ENCODE measurements around the gene REXO4.

Gene REXO4

GRCh38 chr9:133386338-133386737, 31.5 kb downstream of the REXO4 start:
- Histone ChIP-seq H3K27ac (replicated peaks; ENCODE audit: low read length) (no peak overlapping the region), H4K91ac (ENCODE audit: low read depth, low read length, poor library complexity) (no peak overlapping the region), H3K79me1 (ENCODE audit: low read depth, low read length) (peaks cover 2% of the 10 kb centered on the region), H2AFZ (ENCODE audit: low read length) (no peak overlapping the region), H3K4ac (ENCODE audit: low read length) (no peak overlapping the region), H3K23ac (ENCODE audit: low read depth, low read length, poor library complexity) (peak overlapping the region; percentile 25), H3K4me2 (ENCODE audit: insufficient read depth, low read length, poor library complexity, severe bottlenecking) (no peak overlapping the region), H2AK5ac (ENCODE audit: low read depth, low read length) (peak overlapping the region; percentile 68), H3K14ac (ENCODE audit: low read length) (no peak overlapping the region), H3K27me3 (ENCODE audit: control insufficient read depth in 3 of 3, insufficient read depth in 3 of 3, low read depth in 1 of 3, low read length in 3 of 3) (peaks cover 0 to 3% (median 0%) of the 10 kb centered on the region in 3 experiments), H3K36me3 (replicated peaks in 1 of 2; ENCODE audit: control insufficient read depth in 2 of 2, insufficient read depth in 2 of 2, low read length in 2 of 2) (peaks cover 0 to 2% of the 10 kb centered on the region in 2 donors), H2BK120ac (ENCODE audit: low read depth, low read length) (no peak overlapping the region), H2BK15ac (ENCODE audit: low read length) (no peak overlapping the region), H4K8ac (ENCODE audit: low read depth, low read length) (no peak overlapping the region), H3K4me1 (ENCODE audit: control insufficient read depth in 2 of 2, insufficient read depth in 1 of 2, low read depth in 1 of 2, low read length in 2 of 2) (peaks cover 0 to 2% of the 10 kb centered on the region in 2 donors), H2BK12ac (ENCODE audit: low read length) (no peak overlapping the region), H3K9me3 (replicated peaks in 1 of 2; ENCODE audit: control insufficient read depth in 2 of 2, insufficient read depth in 1 of 2, low read depth in 1 of 2, low read length in 2 of 2) (peaks cover 4 to 13% of the 10 kb centered on the region in 2 donors), H3K9ac (ENCODE audit: low read depth, low read length, poor library complexity) (no peak overlapping the region), H3K4me3 (ENCODE audit: low read length in 2 of 2) (peak overlapping the region in 1 of 2 donors; percentile 25), H2BK5ac (ENCODE audit: low read length) (peak overlapping the region; percentile 66), H3K18ac (ENCODE audit: low read length) (peak overlapping the region; percentile 27)
- no peak for DNase-seq (ENCODE audit: low spot score)
- no CpG with 5 or more reads among the region's 13 CpGs for WGBS, 2 donors (ENCODE audit: extremely low coverage in 2 of 2, insufficient read length in 2 of 2, insufficient replicate concordance in 1 of 2)

- Histone ChIP-seq H2AFZ (ENCODE audit: low read length) (no peak overlapping the region), H3K18ac (ENCODE audit: low read length) (peak overlapping the region; percentile 48), H3K27ac (replicated peaks; ENCODE audit: low read length) (no peak overlapping the region), H3K4ac (ENCODE audit: low read length) (no peak overlapping the region), H4K8ac (ENCODE audit: low read depth, low read length) (no peak overlapping the region), H3K79me1 (ENCODE audit: low read depth, low read length) (peaks cover 2% of the 10 kb centered on the region), H2BK5ac (ENCODE audit: low read length) (no peak overlapping the region), H2BK12ac (ENCODE audit: low read length) (peak overlapping the region; percentile 6), H3K4me2 (ENCODE audit: insufficient read depth, low read length, poor library complexity, severe bottlenecking) (no peak overlapping the region), H3K4me3 (ENCODE audit: low read length in 2 of 2) (no peak overlapping the region), H3K4me1 (ENCODE audit: control insufficient read depth in 2 of 2, insufficient read depth in 1 of 2, low read depth in 1 of 2, low read length in 2 of 2) (peaks cover 0 to 2% of the 10 kb centered on the region in 2 donors), H3K23ac (ENCODE audit: low read depth, low read length, poor library complexity) (peak overlapping the region; percentile 73), H3K14ac (ENCODE audit: low read length) (peak overlapping the region; percentile 75), H2BK120ac (ENCODE audit: low read depth, low read length) (no peak overlapping the region), H2BK15ac (ENCODE audit: low read length) (peak overlapping the region; percentile 55), H3K9ac (ENCODE audit: low read depth, low read length, poor library complexity) (peak overlapping the region; percentile 12), H3K36me3 (replicated peaks in 1 of 2; ENCODE audit: control insufficient read depth in 2 of 2, insufficient read depth in 2 of 2, low read length in 2 of 2) (peaks cover 0 to 2% of the 10 kb centered on the region in 2 donors), H3K27me3 (ENCODE audit: control insufficient read depth in 3 of 3, insufficient read depth in 3 of 3, low read depth in 1 of 3, low read length in 3 of 3) (peaks cover 0 to 3% (median 0%) of the 10 kb centered on the region in 3 experiments), H4K91ac (ENCODE audit: low read depth, low read length, poor library complexity) (no peak overlapping the region), H3K9me3 (replicated peaks in 1 of 2; ENCODE audit: control insufficient read depth in 2 of 2, insufficient read depth in 1 of 2, low read depth in 1 of 2, low read length in 2 of 2) (peaks cover 0 to 9% of the 10 kb centered on the region in 2 donors), H2AK5ac (ENCODE audit: low read depth, low read length) (peak overlapping the region; percentile 83)
- WGBS, 2 donors (ENCODE audit: extremely low coverage in 2 of 2, insufficient read length in 2 of 2, insufficient replicate concordance in 1 of 2): no CpG with 5 or more reads among the region's 14 CpGs
- DNase-seq (ENCODE audit: low spot score): no peak
Measured at GRCh38 chr9:133385452-133385851, 32.4 kb downstream of the REXO4 start.

GRCh38 chr9:133384736-133385321, 33.0 kb downstream of the REXO4 start:
- peaks cover 2% of the 10 kb centered on the region for H3K79me1 ChIP-seq (ENCODE audit: low read depth, low read length)
- peak overlapping the region; percentile 83 for H2AK5ac ChIP-seq (ENCODE audit: low read depth, low read length)
- H3K27ac ChIP-seq (replicated peaks; ENCODE audit: low read length): no peak overlapping the region
- peaks cover 0 to 3% (median 0%) of the 10 kb centered on the region in 3 experiments for H3K27me3 ChIP-seq (ENCODE audit: control insufficient read depth in 3 of 3, insufficient read depth in 3 of 3, low read depth in 1 of 3, low read length in 3 of 3)
- peaks cover 0 to 7% of the 10 kb centered on the region in 2 donors for H3K9me3 ChIP-seq (replicated peaks in 1 of 2; ENCODE audit: control insufficient read depth in 2 of 2, insufficient read depth in 1 of 2, low read depth in 1 of 2, low read length in 2 of 2)
- peak overlapping the region; percentile 75 for H3K14ac ChIP-seq (ENCODE audit: low read length)
- no peak overlapping the region for H3K4me3 ChIP-seq (ENCODE audit: low read length in 2 of 2)
- no peak overlapping the region for H3K4ac ChIP-seq (ENCODE audit: low read length)
- H3K18ac ChIP-seq (ENCODE audit: low read length): peak overlapping the region; percentile 48
- H2BK15ac ChIP-seq (ENCODE audit: low read length): no peak overlapping the region
- no peak overlapping the region for H2BK5ac ChIP-seq (ENCODE audit: low read length)
- H3K4me1 ChIP-seq (ENCODE audit: control insufficient read depth in 2 of 2, insufficient read depth in 1 of 2, low read depth in 1 of 2, low read length in 2 of 2): peaks cover 0 to 2% of the 10 kb centered on the region in 2 donors
- H4K91ac ChIP-seq (ENCODE audit: low read depth, low read length, poor library complexity): no peak overlapping the region
- no peak overlapping the region for H2BK12ac ChIP-seq (ENCODE audit: low read length)
- DNase-seq (ENCODE audit: low spot score): no peak
- no CpG with 5 or more reads among the region's 17 CpGs for WGBS, 2 donors (ENCODE audit: extremely low coverage in 2 of 2, insufficient read length in 2 of 2, insufficient replicate concordance in 1 of 2)
- H3K4me2 ChIP-seq (ENCODE audit: insufficient read depth, low read length, poor library complexity, severe bottlenecking): no peak overlapping the region
- no peak overlapping the region for H4K8ac ChIP-seq (ENCODE audit: low read depth, low read length)
- no peak overlapping the region for H3K23ac ChIP-seq (ENCODE audit: low read depth, low read length, poor library complexity)
- no peak overlapping the region for H3K9ac ChIP-seq (ENCODE audit: low read depth, low read length, poor library complexity)
- H2BK120ac ChIP-seq (ENCODE audit: low read depth, low read length): no peak overlapping the region
- H3K36me3 ChIP-seq (replicated peaks in 1 of 2; ENCODE audit: control insufficient read depth in 2 of 2, insufficient read depth in 2 of 2, low read length in 2 of 2): peaks cover 0 to 2% of the 10 kb centered on the region in 2 donors
- H2AFZ ChIP-seq (ENCODE audit: low read length): no peak overlapping the region

GRCh38 chr9:133383438-133383837, 34.4 kb downstream of the REXO4 start:
- H3K4ac ChIP-seq (ENCODE audit: low read length): no peak overlapping the region
- H3K9ac ChIP-seq (ENCODE audit: low read depth, low read length, poor library complexity): peak overlapping the region; percentile 30
- H3K18ac ChIP-seq (ENCODE audit: low read length): no peak overlapping the region
- peaks cover 0 to 2% of the 10 kb centered on the region in 2 donors for H3K36me3 ChIP-seq (replicated peaks in 1 of 2; ENCODE audit: control insufficient read depth in 2 of 2, insufficient read depth in 2 of 2, low read length in 2 of 2)
- no peak overlapping the region for H2AFZ ChIP-seq (ENCODE audit: low read length)
- H2BK12ac ChIP-seq (ENCODE audit: low read length): no peak overlapping the region
- H4K91ac ChIP-seq (ENCODE audit: low read depth, low read length, poor library complexity): peak overlapping the region; percentile 8
- H2BK5ac ChIP-seq (ENCODE audit: low read length): no peak overlapping the region
- peaks cover 0 to 3% (median 0%) of the 10 kb centered on the region in 3 experiments for H3K27me3 ChIP-seq (ENCODE audit: control insufficient read depth in 3 of 3, insufficient read depth in 3 of 3, low read depth in 1 of 3, low read length in 3 of 3)
- H2AK5ac ChIP-seq (ENCODE audit: low read depth, low read length): no peak overlapping the region
- no CpG with 5 or more reads among the region's 3 CpGs for WGBS, 2 donors (ENCODE audit: extremely low coverage in 2 of 2, insufficient read length in 2 of 2, insufficient replicate concordance in 1 of 2)
- H3K4me2 ChIP-seq (ENCODE audit: insufficient read depth, low read length, poor library complexity, severe bottlenecking): no peak overlapping the region
- DNase-seq (ENCODE audit: low spot score): no peak
- peak overlapping the region in 1 of 2 donors; percentile 32 for H3K4me3 ChIP-seq (ENCODE audit: low read length in 2 of 2)
- H3K79me1 ChIP-seq (ENCODE audit: low read depth, low read length): peaks cover 2% of the 10 kb centered on the region
- H3K9me3 ChIP-seq (replicated peaks in 1 of 2; ENCODE audit: control insufficient read depth in 2 of 2, insufficient read depth in 1 of 2, low read depth in 1 of 2, low read length in 2 of 2): peaks cover 1 to 7% of the 10 kb centered on the region in 2 donors
- no peak overlapping the region for H3K27ac ChIP-seq (replicated peaks; ENCODE audit: low read length)
- H2BK15ac ChIP-seq (ENCODE audit: low read length): no peak overlapping the region
- H3K14ac ChIP-seq (ENCODE audit: low read length): peak overlapping the region; percentile 47
- H3K23ac ChIP-seq (ENCODE audit: low read depth, low read length, poor library complexity): no peak overlapping the region
- peaks cover 0 to 2% of the 10 kb centered on the region in 2 donors for H3K4me1 ChIP-seq (ENCODE audit: control insufficient read depth in 2 of 2, insufficient read depth in 1 of 2, low read depth in 1 of 2, low read length in 2 of 2)
- no peak overlapping the region for H2BK120ac ChIP-seq (ENCODE audit: low read depth, low read length)
- no peak overlapping the region for H4K8ac ChIP-seq (ENCODE audit: low read depth, low read length)
